ENCODE measurements around the gene FAM89B. TPM values are rescaled to one million over a fixed set of nuclear protein-coding genes. Genes with fewer than 3 reads are reported as not detected.

The FAM89B gene
- total and polyA plus RNA-seq, 2 donors (not counting 1 experiment from before 2014, with no cell fraction given): 30.4 to 50.2 TPM

GRCh38 chr11:65595131-65595530 is 22.8 kb downstream of the FAM89B start:
- no peak overlapping the region for H3K4me3 ChIP-seq (ENCODE audit: control extremely low read depth in 1 of 5, extremely low read depth in 1 of 5, insufficient read depth in 1 of 5, low read depth in 2 of 5, low read length in 4 of 5)
- intact Hi-C loops (cut with micrococcal nuclease): no loop called here
- Mint-ChIP-seq H3K4me3 (no peak overlapping the region), H3K4me1 (peaks cover 14% of the 10 kb centered on the region), H3K27me3 (no peaks in the 10 kb centered on the region), H3K27ac (peak overlapping the region; percentile 17), H3K9me3 (ENCODE audit: insufficient read depth) (no peaks in the 10 kb centered on the region)
- H3K9me3 ChIP-seq (ENCODE audit: control extremely low read depth in 1 of 3, control insufficient read depth in 2 of 3, insufficient read depth in 1 of 3, low read length in 2 of 3): no peaks in the 10 kb centered on the region
- peaks cover 18% of the 10 kb centered on the region for H4K20me1 ChIP-seq (ENCODE audit: control insufficient read depth, insufficient read depth, low read length, poor library complexity, severe bottlenecking)
- no peak overlapping the region for H2AFZ ChIP-seq (ENCODE audit: insufficient read depth, low read depth, low read length, poor library complexity, severe bottlenecking)
- ATAC-seq (ENCODE audit: low read depth) (peak; percentile 16), DNase-seq (no peak)
- CTCF ChIA-PET: interaction anchor here (0.7 to 9.7 kb wide), 8 partner anchors 11 to 370 kb away, joined by 3 to 144 read pairs (median 9); partner anchors contain the start of genes FAM89B and ZNRD2
- peaks cover 10% of the 10 kb centered on the region for H3K79me2 ChIP-seq (ENCODE audit: control insufficient read depth, insufficient read depth, low read length)
- no peak for TF ChIP-seq EZH2 (IDR thresholded peaks at IDR 0.05; ENCODE audit: borderline replicate concordance, insufficient read depth, low read depth, low read length, poor library complexity, severe bottlenecking)
- no peak for TF ChIP-seq CTCF (IDR thresholded peaks at IDR 0.05)
- H3K36me3 ChIP-seq (replicated peaks in 1 of 2; ENCODE audit: control extremely low read depth in 1 of 2, control insufficient read depth in 1 of 2, extremely low read depth in 1 of 2, insufficient read depth in 2 of 2, low read length in 1 of 2): peaks cover 0 to 42% of the 10 kb centered on the region in 2 experiments
- peaks cover 3 to 16% of the 10 kb centered on the region in 2 donors for H3K4me1 ChIP-seq (ENCODE audit: control insufficient read depth in 2 of 2, insufficient read depth in 2 of 2, low read length in 2 of 2)
- POLR2A ChIA-PET: interaction anchor here (0.7 to 1.9 kb wide), 4 partner anchors 10 to 55 kb away, joined by 3 to 10 read pairs (median 3); no protein-coding TSS in a partner anchor
- H3K27ac ChIP-seq (ENCODE audit: low read length in 2 of 2): no peak overlapping the region
- WGBS (ENCODE audit: insufficient coverage): 79% methylated on average over 3 of the region's 3 CpGs
- no peak overlapping the region for H3K4me2 ChIP-seq (replicated peaks; ENCODE audit: low read depth, low read length, poor library complexity, severe bottlenecking)
- no peak overlapping the region for H3K9ac ChIP-seq (ENCODE audit: low read length)
- no peaks in the 10 kb centered on the region for H3K27me3 ChIP-seq (replicated peaks in 1 of 4; ENCODE audit: control extremely low read depth in 1 of 4, control insufficient read depth in 3 of 4, insufficient read depth in 4 of 4, low read length in 3 of 4)

GRCh38 chr11:65595543-65596281 is 23.4 kb downstream of the FAM89B start, which contains the start of gene KCNK7:
Gene KCNK7 (minus strand): TSS chr11:65595800. CDS start chr11:65595772, 28 bp downstream.
- no peak within 1 kb of the TSS for H2AFZ ChIP-seq (ENCODE audit: insufficient read depth, low read depth, low read length, poor library complexity, severe bottlenecking)
- Mint-ChIP-seq H3K9me3 (ENCODE audit: insufficient read depth) (no peaks in the 10 kb centered on the region), H3K27ac (peak within 1 kb of the TSS; percentile 17), H3K4me3 (no peak within 1 kb of the TSS), H3K27me3 (no peaks in the 10 kb centered on the region), H3K4me1 (peaks cover 12% of the 10 kb centered on the region)
- DNase-seq (no peak), ATAC-seq (ENCODE audit: low read depth) (no peak)
- no peak for TF ChIP-seq EZH2 (IDR thresholded peaks at IDR 0.05; ENCODE audit: borderline replicate concordance, insufficient read depth, low read depth, low read length, poor library complexity, severe bottlenecking)
- TF ChIP-seq CTCF (IDR thresholded peaks at IDR 0.05): no peak
- H3K27ac ChIP-seq (ENCODE audit: low read length in 2 of 2): no peak within 1 kb of the TSS
- CTCF ChIA-PET: interaction anchor here (0.7 to 3.2 kb wide), 4 partner anchors 24 to 266 kb away, joined by 3 to 40 read pairs (median 4); partner anchors contain the start of genes FAM89B and ZNRD2
- WGBS (ENCODE audit: insufficient coverage): 86% methylated on average over 9 of the region's 12 CpGs
- no peaks in the 10 kb centered on the region for H3K27me3 ChIP-seq (replicated peaks in 1 of 4; ENCODE audit: control extremely low read depth in 1 of 4, control insufficient read depth in 3 of 4, insufficient read depth in 4 of 4, low read length in 3 of 4)
- H4K20me1 ChIP-seq (ENCODE audit: control insufficient read depth, insufficient read depth, low read length, poor library complexity, severe bottlenecking): peaks cover 18% of the 10 kb centered on the region
- H3K79me2 ChIP-seq (ENCODE audit: control insufficient read depth, insufficient read depth, low read length): peaks cover 10% of the 10 kb centered on the region
- H3K4me1 ChIP-seq (ENCODE audit: control insufficient read depth in 2 of 2, insufficient read depth in 2 of 2, low read length in 2 of 2): peaks cover 3 to 16% of the 10 kb centered on the region in 2 donors
- intact Hi-C loops (cut with micrococcal nuclease): no loop called here
- POLR2A ChIA-PET: interaction anchor here (0.7 to 1.2 kb wide), 3 partner anchors 10 to 53 kb away, joined by 3 read pairs; no protein-coding TSS in a partner anchor
- H3K4me2 ChIP-seq (replicated peaks; ENCODE audit: low read depth, low read length, poor library complexity, severe bottlenecking): no peak within 1 kb of the TSS
- H3K9me3 ChIP-seq (ENCODE audit: control extremely low read depth in 1 of 3, control insufficient read depth in 2 of 3, insufficient read depth in 1 of 3, low read length in 2 of 3): no peaks in the 10 kb centered on the region
- H3K4me3 ChIP-seq (ENCODE audit: control extremely low read depth in 1 of 5, extremely low read depth in 1 of 5, insufficient read depth in 1 of 5, low read depth in 2 of 5, low read length in 4 of 5): no peak within 1 kb of the TSS
- H3K9ac ChIP-seq (ENCODE audit: low read length): no peak within 1 kb of the TSS
- peaks cover 0 to 37% of the 10 kb centered on the region in 2 experiments for H3K36me3 ChIP-seq (replicated peaks in 1 of 2; ENCODE audit: control extremely low read depth in 1 of 2, control insufficient read depth in 1 of 2, extremely low read depth in 1 of 2, insufficient read depth in 2 of 2, low read length in 1 of 2)
